ENCODE data around the gene MEI4.

MEI4 gene

GRCh38 chr6:77837034-77837784, 184.4 kb downstream of the MEI4 start:
- Histone ChIP-seq H3K27me3 (ENCODE audit: insufficient read depth, low read length, poor library complexity) (no peaks in the 10 kb centered on the region), H2BK120ac (ENCODE audit: low read depth, low read length) (no peak overlapping the region), H2BK5ac (ENCODE audit: low read length) (no peak overlapping the region), H3K27ac (ENCODE audit: low read depth, low read length) (no peak overlapping the region), H3K4me3 (ENCODE audit: low read length) (no peak overlapping the region), H3K4ac (ENCODE audit: low read depth, low read length) (no peak overlapping the region), H3K36me3 (ENCODE audit: control insufficient read depth, insufficient read depth, low read length) (no peaks in the 10 kb centered on the region), H3K4me2 (ENCODE audit: low read length) (no peak overlapping the region), H3K56ac (ENCODE audit: low read length) (no peak overlapping the region), H4K8ac (ENCODE audit: low read depth, low read length) (no peak overlapping the region), H3K79me2 (ENCODE audit: control insufficient read depth, insufficient read depth, low read length) (no peaks in the 10 kb centered on the region), H3K18ac (ENCODE audit: low read length) (no peak overlapping the region), H3K79me1 (ENCODE audit: low read length) (no peaks in the 10 kb centered on the region), H2AK5ac (ENCODE audit: low read length) (no peak overlapping the region), H3K23ac (ENCODE audit: low read length) (no peak overlapping the region), H3K4me1 (ENCODE audit: control insufficient read depth, low read depth, low read length) (no peaks in the 10 kb centered on the region), H3K9ac (ENCODE audit: low read length) (no peak overlapping the region), H4K5ac (ENCODE audit: low read length) (no peak overlapping the region), H2BK15ac (replicated peaks; ENCODE audit: low read depth) (no peak overlapping the region)
- no peak for DNase-seq
- WGBS (ENCODE audit: extremely low coverage, insufficient coverage, low lambda C conversion rate) = no CpG with 5 or more reads among the region's 3 CpGs

GRCh38 chr6:77839292-77839691, 186.5 kb downstream of the MEI4 start:
- Histone ChIP-seq H3K4me2 (ENCODE audit: low read length) (no peak overlapping the region), H3K27ac (ENCODE audit: low read depth, low read length) (no peak overlapping the region), H3K18ac (ENCODE audit: low read length) (no peak overlapping the region), H2BK5ac (ENCODE audit: low read length) (no peak overlapping the region), H4K8ac (ENCODE audit: low read depth, low read length) (no peak overlapping the region), H3K4ac (ENCODE audit: low read depth, low read length) (no peak overlapping the region), H3K27me3 (ENCODE audit: insufficient read depth, low read length, poor library complexity) (no peaks in the 10 kb centered on the region), H3K4me3 (ENCODE audit: low read length) (no peak overlapping the region), H3K9ac (ENCODE audit: low read length) (no peak overlapping the region), H3K79me2 (ENCODE audit: control insufficient read depth, insufficient read depth, low read length) (no peaks in the 10 kb centered on the region), H3K36me3 (ENCODE audit: control insufficient read depth, insufficient read depth, low read length) (no peaks in the 10 kb centered on the region), H2BK120ac (ENCODE audit: low read depth, low read length) (no peak overlapping the region), H2BK15ac (replicated peaks; ENCODE audit: low read depth) (no peak overlapping the region), H2AK5ac (ENCODE audit: low read length) (no peak overlapping the region), H3K56ac (ENCODE audit: low read length) (no peak overlapping the region), H3K79me1 (ENCODE audit: low read length) (no peaks in the 10 kb centered on the region), H3K23ac (ENCODE audit: low read length) (no peak overlapping the region), H4K5ac (ENCODE audit: low read length) (no peak overlapping the region), H3K4me1 (ENCODE audit: control insufficient read depth, low read depth, low read length) (no peaks in the 10 kb centered on the region)
- no CpG with 5 or more reads among the region's 2 CpGs for WGBS (ENCODE audit: extremely low coverage, insufficient coverage, low lambda C conversion rate)
- DNase-seq = no peak

GRCh38 chr6:77844822-77845221, 192.0 kb downstream of the MEI4 start:
- Histone ChIP-seq H3K27me3 (ENCODE audit: insufficient read depth, low read length, poor library complexity) (no peaks in the 10 kb centered on the region), H3K79me2 (ENCODE audit: control insufficient read depth, insufficient read depth, low read length) (no peaks in the 10 kb centered on the region), H3K4me3 (ENCODE audit: low read length) (no peak overlapping the region), H3K23ac (ENCODE audit: low read length) (no peak overlapping the region), H2BK120ac (ENCODE audit: low read depth, low read length) (no peak overlapping the region), H3K4ac (ENCODE audit: low read depth, low read length) (no peak overlapping the region), H3K18ac (ENCODE audit: low read length) (no peak overlapping the region), H3K27ac (ENCODE audit: low read depth, low read length) (no peak overlapping the region), H4K8ac (ENCODE audit: low read depth, low read length) (no peak overlapping the region), H3K4me1 (ENCODE audit: control insufficient read depth, low read depth, low read length) (no peaks in the 10 kb centered on the region), H3K36me3 (ENCODE audit: control insufficient read depth, insufficient read depth, low read length) (no peaks in the 10 kb centered on the region), H2AK5ac (ENCODE audit: low read length) (no peak overlapping the region), H3K9ac (ENCODE audit: low read length) (no peak overlapping the region), H4K5ac (ENCODE audit: low read length) (no peak overlapping the region), H2BK15ac (replicated peaks; ENCODE audit: low read depth) (no peak overlapping the region), H3K56ac (ENCODE audit: low read length) (no peak overlapping the region), H3K4me2 (ENCODE audit: low read length) (no peak overlapping the region), H2BK5ac (ENCODE audit: low read length) (no peak overlapping the region), H3K79me1 (ENCODE audit: low read length) (no peaks in the 10 kb centered on the region)
- WGBS (ENCODE audit: extremely low coverage, insufficient coverage, low lambda C conversion rate) = no CpG with 5 or more reads among the region's 3 CpGs
- no peak for DNase-seq

GRCh38 chr6:77853401-77853800, 200.6 kb downstream of the MEI4 start:
- Histone ChIP-seq H4K8ac (ENCODE audit: low read depth, low read length) (no peak overlapping the region), H3K23ac (ENCODE audit: low read length) (no peak overlapping the region), H3K56ac (ENCODE audit: low read length) (no peak overlapping the region), H3K27ac (ENCODE audit: low read depth, low read length) (no peak overlapping the region), H2BK15ac (replicated peaks; ENCODE audit: low read depth) (no peak overlapping the region), H2BK120ac (ENCODE audit: low read depth, low read length) (no peak overlapping the region), H3K27me3 (ENCODE audit: insufficient read depth, low read length, poor library complexity) (no peaks in the 10 kb centered on the region), H3K18ac (ENCODE audit: low read length) (no peak overlapping the region), H3K79me2 (ENCODE audit: control insufficient read depth, insufficient read depth, low read length) (no peaks in the 10 kb centered on the region), H3K4ac (ENCODE audit: low read depth, low read length) (no peak overlapping the region), H3K36me3 (ENCODE audit: control insufficient read depth, insufficient read depth, low read length) (no peaks in the 10 kb centered on the region), H3K9ac (ENCODE audit: low read length) (no peak overlapping the region), H3K4me2 (ENCODE audit: low read length) (no peak overlapping the region), H3K79me1 (ENCODE audit: low read length) (no peaks in the 10 kb centered on the region), H4K5ac (ENCODE audit: low read length) (no peak overlapping the region), H2BK5ac (ENCODE audit: low read length) (no peak overlapping the region), H3K4me1 (ENCODE audit: control insufficient read depth, low read depth, low read length) (no peaks in the 10 kb centered on the region), H2AK5ac (ENCODE audit: low read length) (no peak overlapping the region), H3K4me3 (ENCODE audit: low read length) (no peak overlapping the region)
- no peak for DNase-seq

- no peak for DNase-seq
- H3K27me3 ChIP-seq (ENCODE audit: insufficient read depth, low read length, poor library complexity) = no peaks in the 10 kb centered on the region
- no peak overlapping the region for H3K4me2 ChIP-seq (ENCODE audit: low read length)
- H3K4ac ChIP-seq (ENCODE audit: low read depth, low read length) = no peak overlapping the region
- H3K79me1 ChIP-seq (ENCODE audit: low read length) = no peaks in the 10 kb centered on the region
- no peaks in the 10 kb centered on the region for H3K36me3 ChIP-seq (ENCODE audit: control insufficient read depth, insufficient read depth, low read length)
- no peak overlapping the region for H3K23ac ChIP-seq (ENCODE audit: low read length)
- H3K18ac ChIP-seq (ENCODE audit: low read length) = no peak overlapping the region
- H3K79me2 ChIP-seq (ENCODE audit: control insufficient read depth, insufficient read depth, low read length) = no peaks in the 10 kb centered on the region
- H2BK5ac ChIP-seq (ENCODE audit: low read length) = no peak overlapping the region
- no peak overlapping the region for H3K27ac ChIP-seq (ENCODE audit: low read depth, low read length)
- no CpG with 5 or more reads among the region's 5 CpGs for WGBS (ENCODE audit: extremely low coverage, insufficient coverage, low lambda C conversion rate)
- H3K4me3 ChIP-seq (ENCODE audit: low read length) = no peak overlapping the region
- no peak overlapping the region for H4K5ac ChIP-seq (ENCODE audit: low read length)
- H4K8ac ChIP-seq (ENCODE audit: low read depth, low read length) = no peak overlapping the region
- no peak overlapping the region for H2AK5ac ChIP-seq (ENCODE audit: low read length)
- H2BK15ac ChIP-seq (replicated peaks; ENCODE audit: low read depth) = no peak overlapping the region
- H3K9ac ChIP-seq (ENCODE audit: low read length) = no peak overlapping the region
- no peaks in the 10 kb centered on the region for H3K4me1 ChIP-seq (ENCODE audit: control insufficient read depth, low read depth, low read length)
- no peak overlapping the region for H2BK120ac ChIP-seq (ENCODE audit: low read depth, low read length)
- H3K56ac ChIP-seq (ENCODE audit: low read length) = no peak overlapping the region
Measured at GRCh38 chr6:77856391-77856790, 203.6 kb downstream of the MEI4 start.

GRCh38 chr6:77857421-77857820, 204.6 kb downstream of the MEI4 start:
- H3K27me3 ChIP-seq (ENCODE audit: insufficient read depth, low read length, poor library complexity) = no peaks in the 10 kb centered on the region
- no peak overlapping the region for H2AK5ac ChIP-seq (ENCODE audit: low read length)
- no peaks in the 10 kb centered on the region for H3K79me2 ChIP-seq (ENCODE audit: control insufficient read depth, insufficient read depth, low read length)
- no peak overlapping the region for H2BK5ac ChIP-seq (ENCODE audit: low read length)
- H4K5ac ChIP-seq (ENCODE audit: low read length) = no peak overlapping the region
- H2BK120ac ChIP-seq (ENCODE audit: low read depth, low read length) = no peak overlapping the region
- H3K4me3 ChIP-seq (ENCODE audit: low read length) = no peak overlapping the region
- no peaks in the 10 kb centered on the region for H3K4me1 ChIP-seq (ENCODE audit: control insufficient read depth, low read depth, low read length)
- H4K8ac ChIP-seq (ENCODE audit: low read depth, low read length) = no peak overlapping the region
- H3K56ac ChIP-seq (ENCODE audit: low read length) = no peak overlapping the region
- no peak overlapping the region for H3K27ac ChIP-seq (ENCODE audit: low read depth, low read length)
- no peak overlapping the region for H3K18ac ChIP-seq (ENCODE audit: low read length)
- no peaks in the 10 kb centered on the region for H3K79me1 ChIP-seq (ENCODE audit: low read length)
- H3K4ac ChIP-seq (ENCODE audit: low read depth, low read length) = no peak overlapping the region
- H2BK15ac ChIP-seq (replicated peaks; ENCODE audit: low read depth) = no peak overlapping the region
- H3K9ac ChIP-seq (ENCODE audit: low read length) = no peak overlapping the region
- H3K36me3 ChIP-seq (ENCODE audit: control insufficient read depth, insufficient read depth, low read length) = no peaks in the 10 kb centered on the region
- DNase-seq = no peak
- no peak overlapping the region for H3K23ac ChIP-seq (ENCODE audit: low read length)
- no peak overlapping the region for H3K4me2 ChIP-seq (ENCODE audit: low read length)

All from mesendoderm (in vitro differentiated cells).